KBM-7 (cell line): Measurements from ENCODE around the gene TMEM203.

ENCODE experiments used
- DNase-seq: peaks from one replicate; pipeline ENCODE4 v3.0.0-alpha.2; 2015
- in situ Hi-C: fragments of 300-500 bp; cut with MboI; formaldehyde crosslinking; loops from 2 replicates; pipeline ENCODE4 v1.14.3; 2020; ENCODE audit warnings: low sequenced_read_pairs, low pct_unique_long_range_greater_than_20kb, mixed read lengths

The TMEM203 gene

DNA sequence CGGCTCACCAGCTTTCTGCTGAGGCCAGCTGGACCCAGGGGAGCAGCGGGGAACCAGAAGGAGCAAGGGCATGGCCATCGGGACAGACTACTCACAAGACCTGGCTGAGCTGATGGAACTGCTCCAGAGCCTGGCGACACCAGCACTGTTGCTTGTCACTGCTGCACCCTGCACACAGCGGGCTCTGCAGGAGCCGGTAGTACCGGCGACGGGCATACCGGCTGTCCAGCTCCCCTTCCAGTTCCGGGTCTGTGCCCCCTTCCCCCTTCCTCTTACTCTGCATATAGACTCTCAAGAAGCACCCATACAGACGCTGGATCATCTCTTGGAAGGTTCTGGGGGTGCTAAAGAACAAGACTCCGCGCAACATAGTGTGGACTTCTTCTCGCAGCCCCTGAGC is 18.1 kb downstream of the TMEM203 start:
- in situ Hi-C loops: no loop called here
- no peak for DNase-seq

DNA sequence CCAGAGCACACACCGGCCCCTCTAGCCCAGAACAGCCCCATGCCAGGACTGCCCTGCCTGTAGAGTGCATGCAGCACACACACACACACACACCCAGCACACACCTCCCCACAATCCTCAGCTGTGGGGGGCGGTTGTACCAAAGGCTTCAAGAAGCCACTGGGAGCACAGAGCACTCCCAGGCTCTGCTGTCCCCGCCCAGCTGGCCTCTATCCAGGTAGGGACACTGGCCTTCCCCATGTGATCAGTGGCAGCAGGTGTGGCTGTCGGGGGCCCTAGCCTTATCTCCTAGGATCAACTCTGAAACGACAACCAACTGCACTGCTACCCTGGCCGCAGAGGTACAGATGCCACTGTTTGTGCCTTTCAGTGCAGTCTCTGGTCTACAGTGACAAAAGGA is 19.1 kb downstream of the TMEM203 start:
- in situ Hi-C loops: no loop called here
- DNase-seq: no peak

DNA sequence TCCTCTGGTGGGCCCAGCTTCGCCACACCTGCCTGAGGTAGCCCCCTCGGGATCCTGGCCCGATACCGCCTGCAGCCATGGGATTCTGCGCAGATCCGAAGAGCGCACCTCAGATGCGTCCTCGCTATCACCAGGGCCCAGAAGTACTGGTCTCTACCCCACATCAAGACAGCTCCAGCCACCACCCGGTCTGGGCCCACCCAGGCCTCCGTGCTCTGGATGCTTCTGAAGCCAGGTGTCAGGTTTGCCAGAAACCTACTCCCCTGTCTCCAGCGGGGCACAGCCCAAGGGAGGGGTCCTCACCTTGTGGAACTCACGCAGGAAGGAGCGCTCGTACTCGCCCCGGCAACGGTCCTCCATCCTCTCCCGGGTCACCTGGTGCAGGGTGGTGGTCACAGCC is 19.5 kb downstream of the TMEM203 start:
- no peak for DNase-seq
- in situ Hi-C loops: no loop called here

DNA sequence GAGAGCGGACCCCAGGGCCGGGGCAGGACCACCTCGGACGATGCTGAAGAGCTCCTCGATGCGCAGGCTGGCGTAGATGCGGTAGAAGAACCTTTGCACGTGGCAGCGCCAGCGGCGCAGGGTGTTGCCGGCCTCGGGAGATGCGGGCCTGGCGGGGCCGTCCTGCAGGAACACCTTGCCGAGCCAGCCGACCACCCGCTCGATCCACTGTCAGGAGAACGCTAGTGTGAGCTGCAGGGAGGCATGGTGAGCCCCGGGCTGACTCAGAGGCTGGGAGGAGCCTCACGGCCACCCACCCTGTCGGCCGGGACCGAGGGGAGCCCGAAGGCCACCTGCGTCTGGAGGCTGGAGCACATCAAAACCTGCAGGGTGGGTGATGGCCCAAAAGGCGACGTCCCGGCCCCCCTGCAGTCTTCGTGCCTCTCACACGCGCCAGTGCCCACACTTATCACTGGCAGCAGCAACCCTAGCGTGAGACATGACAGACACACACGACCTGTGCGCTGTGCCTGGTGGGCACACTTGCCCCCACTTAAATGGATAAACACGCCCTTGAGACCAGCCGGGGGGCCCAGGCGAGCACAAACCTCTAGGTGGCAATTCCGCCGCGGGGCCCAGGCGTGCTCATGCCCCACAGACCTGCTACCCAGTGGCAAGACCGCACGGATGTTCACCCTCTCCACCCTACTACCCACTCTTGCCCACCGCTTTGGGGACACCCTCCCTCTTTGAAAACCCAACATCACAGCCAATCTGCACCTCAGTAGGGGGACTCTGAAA is 20.4 kb downstream of the TMEM203 start:
- in situ Hi-C loops: no loop called here
- no peak for DNase-seq

DNA sequence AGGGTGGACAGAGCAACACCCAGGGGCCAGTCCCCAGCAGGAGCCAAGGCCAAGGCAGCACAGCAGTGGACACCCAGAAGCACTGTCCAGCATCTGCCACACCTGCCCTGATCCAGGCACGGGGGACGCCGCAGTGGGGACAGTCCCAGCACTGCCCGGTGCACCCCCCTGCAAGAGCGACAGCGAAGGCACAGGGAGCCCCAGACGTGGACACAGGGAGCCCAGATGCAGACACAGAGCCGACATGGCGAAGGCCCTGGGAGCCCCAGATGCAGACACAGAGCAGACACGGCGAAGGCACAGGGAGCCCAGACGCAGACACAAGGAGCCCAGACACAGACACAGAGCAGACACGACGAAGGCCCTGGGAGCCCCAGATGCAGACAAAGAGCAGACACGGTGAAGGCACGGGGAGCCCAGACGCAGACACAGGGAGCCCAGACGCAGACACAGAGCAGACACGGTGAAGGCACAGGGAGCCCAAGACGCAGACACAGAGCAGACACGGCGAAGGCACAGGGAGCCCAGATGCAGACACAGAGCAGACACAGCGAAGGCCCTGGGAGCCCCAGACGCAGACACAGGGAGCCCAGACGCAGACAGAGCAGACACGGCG is 21.4 kb downstream of the TMEM203 start:
- no peak for DNase-seq
- in situ Hi-C loops: no loop called here

DNA sequence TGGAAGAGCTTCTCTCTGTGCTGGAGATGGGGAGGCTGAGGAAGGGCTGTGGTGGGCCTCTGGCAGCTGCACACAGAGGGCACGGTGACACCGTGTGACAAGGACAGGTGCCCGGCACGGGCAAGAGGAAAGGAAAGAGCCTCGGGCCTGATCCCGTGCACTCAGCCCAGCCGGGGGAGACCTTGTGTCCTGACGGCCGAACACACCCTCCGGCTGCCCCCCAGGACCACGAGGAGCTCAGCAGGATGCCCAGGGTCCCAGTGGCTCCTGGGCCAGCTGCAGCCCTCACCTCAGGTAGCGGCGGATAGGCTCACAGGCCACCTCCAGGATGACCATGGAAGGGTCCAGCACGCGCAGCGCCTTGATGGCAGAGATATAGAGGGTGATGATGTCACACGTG is 22.6 kb downstream of the TMEM203 start:
- in situ Hi-C loops: no loop called here

DNA sequence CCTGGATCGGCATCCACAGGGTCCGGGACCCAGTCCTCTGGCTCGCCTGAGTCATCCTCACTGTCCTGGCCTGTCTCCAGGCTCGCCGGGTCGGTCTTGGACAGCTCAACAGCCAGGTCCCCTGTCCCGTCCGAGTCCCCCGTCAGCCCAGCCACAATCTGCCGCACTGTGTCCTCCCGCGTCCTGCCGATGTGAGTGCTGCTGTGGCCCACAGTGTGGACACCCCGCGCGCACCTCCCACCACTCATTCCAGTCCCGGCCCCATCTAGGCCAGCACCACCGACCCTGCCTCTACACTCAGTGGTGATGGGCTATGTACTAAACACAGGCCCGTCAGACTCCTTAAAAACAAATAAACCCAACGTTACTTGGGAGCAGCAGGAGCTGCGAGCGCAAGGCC is 23.8 kb downstream of the TMEM203 start:
- DNase-seq: no peak
- in situ Hi-C loops: no loop called here

More for the DNA sequence above, 22.6 kb downstream of the TMEM203 start:
- no peak for DNase-seq

DNA sequence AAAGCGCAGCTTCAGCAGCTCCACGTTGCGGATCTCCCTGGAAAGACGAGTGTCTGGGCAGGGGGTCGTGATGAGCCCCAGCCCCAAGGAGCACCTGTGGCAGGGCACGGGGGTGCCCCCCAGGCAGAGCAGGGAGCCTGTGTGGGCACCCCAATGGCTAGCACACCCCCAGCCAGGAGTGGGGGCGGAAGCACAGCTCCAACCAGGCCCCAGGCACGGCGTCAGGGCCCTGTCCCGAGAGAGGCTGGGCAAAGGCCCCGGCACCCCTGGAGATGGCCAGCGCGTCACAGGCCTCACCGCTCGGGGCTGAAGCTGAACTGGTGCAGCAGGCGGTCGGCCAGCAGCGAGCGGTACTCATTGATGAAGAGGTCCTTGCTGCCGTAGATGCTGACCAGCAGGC is 25.0 kb downstream of the TMEM203 start:
- DNase-seq: no peak
- in situ Hi-C loops: no loop called here

DNA sequence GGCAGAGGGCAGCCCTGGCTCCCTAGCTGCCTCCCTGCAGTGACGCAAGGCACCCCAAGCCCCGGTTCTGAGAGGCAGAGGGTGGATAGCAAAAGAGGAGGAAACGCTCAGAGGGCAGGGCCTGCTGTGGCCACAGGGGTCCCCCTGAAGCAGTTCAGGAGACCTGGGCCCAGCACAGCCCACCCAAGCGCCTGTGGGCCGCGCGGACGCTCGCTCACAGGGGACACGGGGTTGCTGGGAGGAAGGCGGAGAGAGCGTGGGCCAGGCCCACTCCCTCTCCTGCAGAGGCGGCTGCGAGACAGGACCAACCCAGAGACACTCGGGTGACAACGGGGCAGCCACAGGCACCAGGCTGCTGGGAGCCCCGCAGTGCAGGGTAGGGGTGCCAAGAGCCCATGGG is 25.7 kb downstream of the TMEM203 start:
- DNase-seq: no peak
- in situ Hi-C loops: no loop called here

DNA sequence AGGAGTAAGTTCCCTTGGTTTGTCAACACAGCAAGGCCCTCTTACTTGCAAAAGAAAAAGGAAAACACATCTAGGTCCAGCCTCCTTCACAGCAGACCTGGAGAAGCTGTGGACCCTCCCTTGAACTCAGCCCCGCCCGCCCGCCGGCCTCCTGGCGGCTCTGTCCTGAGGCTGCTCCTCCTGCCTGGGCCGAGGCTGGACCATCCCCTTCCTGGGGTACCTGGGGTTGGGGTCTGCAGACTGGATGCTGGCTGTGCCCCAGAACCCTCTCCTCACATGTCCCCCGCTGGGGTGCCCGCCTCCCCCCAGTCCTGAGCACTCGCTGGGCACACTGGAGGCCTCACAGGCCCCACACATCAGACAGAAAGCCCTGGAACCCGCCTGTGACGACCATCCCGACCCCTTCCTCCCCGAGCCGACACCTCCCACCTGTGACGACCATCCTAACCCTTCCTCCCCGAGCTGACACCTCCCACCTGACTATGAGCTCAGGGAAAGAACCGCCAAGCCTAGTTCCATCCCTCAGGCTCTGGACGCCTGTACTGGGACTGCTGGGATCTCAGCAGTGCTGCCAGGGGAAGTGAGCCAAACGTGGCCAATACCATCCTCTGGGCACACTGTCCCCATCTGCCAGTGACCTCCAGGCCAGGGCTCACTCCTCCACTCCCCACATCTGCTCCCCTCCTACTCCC is 26.4 kb downstream of the TMEM203 start:
- no peak for DNase-seq
- in situ Hi-C loops: no loop called here

DNA sequence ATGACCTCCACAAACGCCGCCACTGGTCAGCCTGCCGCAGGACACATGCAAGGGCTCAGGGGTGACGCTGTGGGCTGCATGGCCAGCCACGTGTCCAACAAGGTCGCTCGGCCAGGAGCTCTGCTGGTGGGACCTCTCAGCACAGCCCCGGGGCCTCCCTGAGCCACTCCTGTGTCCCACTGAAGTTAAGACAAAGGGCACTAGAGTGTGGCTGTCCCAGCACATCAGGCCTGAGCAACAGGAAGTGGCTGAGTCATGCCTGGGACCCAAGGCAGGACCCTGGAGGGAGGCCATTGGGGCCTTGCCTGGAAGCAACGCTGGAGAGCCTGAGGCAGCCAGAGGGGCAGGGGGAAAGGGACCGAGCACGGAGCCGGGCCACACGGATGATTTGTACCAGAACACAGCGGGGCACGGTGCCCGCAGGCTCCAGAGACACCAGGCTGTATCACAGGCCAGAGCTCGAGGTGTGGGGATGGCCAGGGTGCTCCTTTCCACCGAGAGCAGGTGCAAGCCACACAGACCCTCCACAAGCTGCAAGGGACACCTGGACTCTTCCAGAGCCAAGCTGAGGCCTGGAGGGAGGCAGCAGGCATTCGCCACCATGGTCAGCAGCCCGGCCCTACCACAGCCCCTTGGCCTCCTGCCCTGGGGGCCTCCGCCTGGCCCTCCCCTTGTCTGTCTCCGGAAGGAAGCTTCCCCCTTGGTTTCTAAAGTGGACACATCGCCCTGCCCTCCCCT is 27.1 kb downstream of the TMEM203 start:
- in situ Hi-C loops: no loop called here
- no peak for DNase-seq

DNA sequence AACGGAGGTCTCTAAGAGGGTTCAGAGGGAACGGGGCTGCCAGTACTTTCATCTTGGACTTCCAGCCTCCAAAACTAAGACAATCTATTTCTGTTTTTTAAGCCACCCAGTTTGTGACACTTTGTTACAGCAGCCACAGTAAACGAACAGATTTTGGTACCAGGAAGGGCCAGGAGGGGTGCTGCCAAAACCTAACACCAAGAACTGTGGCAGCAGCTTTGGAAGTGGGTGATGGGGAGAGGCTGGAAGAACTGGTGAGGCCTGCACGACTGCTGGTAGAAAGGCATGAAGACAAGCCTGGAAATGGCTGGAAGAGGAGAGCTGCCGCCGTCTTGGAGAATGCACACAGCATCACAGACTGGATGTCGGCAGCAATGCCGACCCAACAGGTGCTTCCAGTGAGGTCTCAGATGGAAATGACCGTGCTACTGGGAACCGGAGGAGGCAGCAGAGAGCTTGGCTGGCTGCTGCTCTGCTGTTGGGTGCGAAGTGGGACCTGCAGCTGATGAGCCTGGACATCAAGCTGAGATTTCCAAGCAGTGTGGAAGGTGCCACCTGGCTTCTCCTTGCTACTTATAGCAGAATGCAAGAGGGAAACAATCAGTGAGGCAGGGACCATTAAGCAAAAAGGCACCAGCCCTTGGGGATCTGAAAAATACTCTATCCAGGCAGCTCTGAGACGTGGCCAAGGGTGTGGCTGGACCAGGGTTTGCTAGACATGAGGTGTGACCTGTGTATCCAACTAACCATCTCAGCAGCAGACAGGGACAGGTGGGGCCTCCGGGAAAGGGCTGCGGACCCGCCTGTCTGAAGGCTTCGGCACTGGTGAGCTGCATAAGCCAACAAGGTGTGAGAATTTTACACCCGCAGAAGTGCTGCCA is 28.9 kb downstream of the TMEM203 start:
- DNase-seq: peak; percentile 43

DNA sequence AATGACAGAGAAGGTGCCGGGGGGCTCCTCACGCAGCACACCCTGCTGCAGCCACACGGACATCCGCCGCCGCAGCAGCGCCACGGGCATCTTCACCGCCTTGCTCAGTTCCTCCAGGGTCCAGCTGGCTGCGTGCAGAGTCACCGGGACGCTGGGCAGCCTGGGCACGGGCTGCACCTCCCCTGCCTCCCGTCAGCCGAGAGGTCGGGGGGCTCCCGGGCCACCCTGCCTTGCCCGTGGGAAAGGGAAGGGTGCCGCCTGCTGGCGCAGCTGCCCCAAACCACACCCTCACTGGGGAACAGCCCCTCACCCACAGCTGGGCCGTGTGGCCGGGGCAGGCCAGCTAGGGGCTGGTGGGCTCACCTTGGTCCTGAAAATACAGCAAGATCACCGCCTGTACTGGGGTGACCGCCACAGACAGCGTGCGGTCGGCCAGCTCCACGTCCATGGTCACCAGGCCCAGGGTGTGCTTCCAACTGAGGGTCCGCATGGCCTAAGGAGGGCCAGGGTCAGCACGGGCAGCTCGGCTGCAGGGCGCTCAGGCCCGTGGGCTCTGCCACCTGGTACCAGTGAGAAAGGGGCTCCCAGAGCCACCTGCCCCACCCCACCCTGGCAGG is 30.0 kb downstream of the TMEM203 start:
- no peak for DNase-seq
- in situ Hi-C loops: no loop called here

More for the DNA sequence above, 28.9 kb downstream of the TMEM203 start:
- in situ Hi-C loops: no loop called here

DNA sequence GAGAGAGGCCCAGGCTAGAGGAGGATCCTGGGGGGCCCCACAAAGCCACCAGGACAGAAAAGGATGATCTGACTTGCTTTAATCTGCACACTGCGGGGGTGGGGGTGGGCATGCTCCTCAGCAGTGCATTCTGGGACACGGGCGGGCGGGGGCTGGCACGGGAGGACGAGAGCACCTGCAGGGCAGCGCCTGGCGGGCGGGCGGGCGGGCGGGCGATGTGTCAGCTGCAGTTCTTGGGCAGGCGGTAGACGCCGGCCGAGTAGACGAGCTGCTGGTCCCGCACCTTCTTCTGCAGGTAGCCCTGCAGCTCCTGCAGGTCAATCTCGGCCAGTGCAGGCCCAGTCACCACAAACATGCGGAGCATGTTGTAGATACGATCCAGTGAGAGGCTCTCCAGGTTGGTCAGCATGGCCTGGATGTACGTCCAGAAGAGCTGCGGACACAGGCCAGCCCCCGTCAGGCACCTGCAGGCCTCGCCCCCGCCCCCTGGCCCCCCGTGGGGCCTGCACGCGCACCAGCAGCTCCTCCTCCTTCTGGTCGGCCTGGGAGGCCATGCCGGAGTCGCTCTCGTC is 30.6 kb downstream of the TMEM203 start:
- in situ Hi-C loops: no loop called here

DNA sequence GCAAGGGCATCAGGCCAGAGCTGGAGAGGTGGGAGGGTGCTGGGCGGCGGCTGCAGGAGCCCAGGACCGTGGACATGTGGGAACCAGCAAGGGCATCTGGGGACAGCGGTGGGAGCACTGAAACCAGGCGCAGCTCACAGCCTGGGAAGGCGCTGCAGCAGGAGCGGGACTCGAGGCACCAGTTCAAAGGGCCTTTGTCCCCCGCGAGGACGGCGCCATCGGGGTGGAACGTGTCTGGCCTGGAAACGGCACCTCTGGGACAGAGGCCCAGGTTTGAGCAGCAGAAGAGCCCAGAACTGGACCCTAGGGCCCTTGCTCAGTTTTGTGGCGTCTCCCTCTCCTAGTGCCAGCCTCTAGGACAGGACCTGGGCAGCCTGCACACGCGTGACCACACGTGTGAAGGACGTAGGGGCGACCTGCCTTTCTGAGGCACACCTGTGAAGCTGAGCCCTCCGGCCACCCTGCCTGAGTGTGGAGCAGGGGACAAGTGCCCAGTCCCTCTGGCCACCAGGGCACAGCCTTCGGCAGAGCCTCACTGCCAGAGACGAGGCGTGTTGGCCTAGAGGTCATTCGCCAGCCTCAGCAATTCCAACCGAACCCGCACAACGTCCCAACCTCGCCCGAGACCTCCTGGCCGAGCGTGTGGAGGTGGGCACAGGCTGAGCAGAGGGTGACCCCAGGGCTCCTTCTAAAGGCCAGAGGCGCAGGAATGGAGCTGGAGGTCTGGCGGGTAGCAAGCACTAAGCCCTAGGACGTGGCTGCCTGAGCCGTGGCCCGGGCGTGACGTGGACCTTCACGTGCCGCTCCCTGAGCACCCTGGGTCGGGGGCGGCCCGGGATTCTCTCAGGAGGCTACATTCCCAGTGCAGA is 31.4 kb downstream of the TMEM203 start:
- DNase-seq: no peak
- in situ Hi-C loops: no loop called here

More for the DNA sequence above, 30.6 kb downstream of the TMEM203 start:
- DNase-seq: no peak

DNA sequence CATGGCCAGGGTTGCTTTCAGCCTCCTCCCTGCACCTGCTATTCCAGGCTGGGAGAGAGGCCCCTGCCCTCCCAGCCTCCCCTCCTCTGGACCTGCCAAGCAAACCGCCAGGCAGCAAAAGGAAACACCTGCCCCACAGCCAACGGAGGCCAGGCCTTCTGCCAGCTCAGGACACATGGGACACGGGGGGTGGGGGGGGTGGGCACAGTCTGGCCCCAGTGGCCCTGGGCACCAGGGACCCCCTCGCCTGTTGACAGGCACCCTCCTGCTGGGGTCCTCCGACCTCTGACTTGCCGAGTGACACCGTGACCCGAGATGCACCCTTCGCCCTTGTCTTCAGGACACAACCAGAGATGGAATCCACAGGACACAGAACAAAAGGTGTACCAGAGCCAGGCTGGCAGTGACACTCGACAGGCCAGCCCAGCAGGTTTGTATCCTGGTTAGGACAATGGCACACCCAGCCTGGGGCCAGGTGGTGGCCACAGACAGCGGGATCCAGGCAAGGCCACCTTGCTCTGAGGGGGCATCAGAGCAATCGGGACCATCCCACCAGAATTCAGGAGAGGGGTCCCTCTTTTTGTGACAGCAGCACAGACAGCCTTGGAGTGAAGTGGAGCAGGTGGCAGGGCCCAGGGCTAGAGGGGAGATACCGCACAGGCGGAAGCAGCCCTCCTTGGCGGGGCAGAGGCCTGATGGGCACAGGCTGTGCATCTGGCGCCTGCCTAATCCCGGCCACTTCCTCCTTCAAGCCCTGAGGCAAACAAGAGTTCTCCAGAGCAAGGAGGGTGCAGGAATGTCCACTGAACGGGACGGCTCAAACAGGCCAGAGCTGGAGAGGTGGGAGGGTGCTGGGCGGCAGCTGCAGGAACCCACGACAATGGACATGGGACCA is 32.3 kb downstream of the TMEM203 start:
- in situ Hi-C loops: no loop called here
- peak; percentile 34 for DNase-seq
